NOMO-1 treated with dmso at 0.1 percent for 144 hours (cell line): ENCODE data around the gene KRT5.

Source experiments
- DNase-seq: peaks from one replicate; lab custom pipeline; 2025; ENCODE audit not compliant: unreplicated experiment; lab: John Stamatoyannopoulos, UW

KRT5 gene

DNA sequence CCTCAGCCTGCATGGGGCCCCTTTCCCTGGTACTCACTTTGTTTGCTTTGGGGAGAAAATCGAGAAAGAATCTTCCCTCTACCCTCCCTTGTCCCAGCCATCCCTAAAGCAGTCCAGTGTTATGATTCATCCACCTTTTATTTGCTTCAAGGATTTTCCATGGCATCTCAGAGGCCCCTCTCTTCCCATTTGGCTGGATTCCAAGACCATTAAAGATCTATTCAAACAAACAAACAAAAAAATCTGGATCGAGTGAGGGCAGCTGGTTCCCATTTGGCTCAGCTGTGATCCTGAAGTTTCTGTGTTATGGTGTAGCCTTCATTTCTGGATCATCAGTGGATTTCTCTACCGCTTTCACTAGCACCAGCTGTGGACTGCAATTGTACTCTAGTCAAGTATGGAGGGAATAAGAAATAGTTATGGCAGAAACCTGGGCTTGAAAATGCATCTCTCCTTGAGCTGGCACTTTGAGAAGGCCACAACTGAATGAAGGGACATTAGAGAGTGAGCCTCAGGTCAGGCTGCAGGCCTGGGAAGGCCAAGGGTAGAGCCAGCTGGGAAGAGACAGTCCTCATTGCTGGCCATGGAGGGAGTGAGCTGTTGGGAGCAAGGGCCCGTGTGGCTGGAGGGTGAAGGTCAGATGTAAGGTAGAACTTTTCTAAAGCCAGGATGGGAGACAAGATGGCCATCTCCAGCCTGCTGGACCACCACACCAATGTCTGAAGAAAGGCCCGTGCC, 19.1 kb upstream of the KRT5 start:
- no peak for DNase-seq

DNA sequence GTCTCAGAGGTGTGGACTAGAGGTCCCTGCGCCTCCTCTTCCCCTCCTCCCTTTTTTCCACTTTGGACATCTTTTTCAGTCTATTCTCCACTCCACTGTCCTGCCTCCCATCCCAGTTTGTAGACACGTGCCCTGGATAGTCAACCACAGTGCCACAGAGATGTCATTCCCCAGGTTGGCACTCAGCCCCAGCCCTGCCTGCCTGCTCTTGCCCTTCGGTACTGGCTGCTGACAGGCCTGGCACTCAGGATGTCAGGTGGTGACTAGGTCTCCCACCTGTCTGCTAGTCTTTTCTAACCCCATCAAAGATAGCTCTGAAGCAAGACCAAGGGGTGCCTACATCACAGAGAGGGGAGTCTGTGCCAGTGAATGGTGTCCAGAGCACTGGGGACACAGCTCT, 16.9 kb upstream of the KRT5 start:
- DNase-seq = no peak

DNA sequence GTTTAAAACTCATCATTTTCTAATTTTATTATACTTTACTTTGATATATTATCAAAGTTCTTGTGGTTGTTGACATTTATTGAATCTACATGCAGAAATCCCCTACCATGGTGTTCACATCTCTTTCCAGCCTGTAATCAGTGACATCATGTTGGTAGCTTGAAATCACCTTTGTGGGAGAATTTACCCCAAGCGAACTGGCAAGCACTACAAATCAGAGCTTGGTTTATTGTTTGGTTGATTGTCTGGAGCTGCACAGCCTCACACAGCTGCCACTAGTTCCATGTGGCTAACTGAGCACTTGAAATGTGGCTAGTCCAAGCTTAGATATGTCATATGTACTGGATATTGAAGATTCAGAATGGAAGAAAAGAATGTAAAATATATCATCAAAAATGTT, 15.4 kb upstream of the KRT5 start:
- DNase-seq = no peak

DNA sequence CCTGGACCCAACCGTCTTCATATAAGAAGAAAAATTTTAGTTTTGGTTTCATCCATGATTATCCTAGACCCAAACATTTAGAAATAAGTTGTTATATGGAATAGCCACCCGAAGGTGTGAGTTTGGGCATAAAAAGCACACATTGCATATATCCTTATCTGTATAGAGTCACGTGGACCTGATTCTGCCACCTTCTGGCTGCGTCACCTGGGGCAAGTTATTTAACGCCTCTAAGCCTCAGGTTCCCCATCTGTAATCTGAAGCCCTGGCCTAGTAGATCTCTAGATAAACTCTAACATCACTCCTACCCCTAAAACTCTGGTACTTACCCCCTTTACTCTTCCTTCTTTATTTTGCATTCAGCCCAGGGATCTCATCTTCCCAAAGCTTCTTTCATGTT, 14.3 kb upstream of the KRT5 start:
- no peak for DNase-seq

DNA sequence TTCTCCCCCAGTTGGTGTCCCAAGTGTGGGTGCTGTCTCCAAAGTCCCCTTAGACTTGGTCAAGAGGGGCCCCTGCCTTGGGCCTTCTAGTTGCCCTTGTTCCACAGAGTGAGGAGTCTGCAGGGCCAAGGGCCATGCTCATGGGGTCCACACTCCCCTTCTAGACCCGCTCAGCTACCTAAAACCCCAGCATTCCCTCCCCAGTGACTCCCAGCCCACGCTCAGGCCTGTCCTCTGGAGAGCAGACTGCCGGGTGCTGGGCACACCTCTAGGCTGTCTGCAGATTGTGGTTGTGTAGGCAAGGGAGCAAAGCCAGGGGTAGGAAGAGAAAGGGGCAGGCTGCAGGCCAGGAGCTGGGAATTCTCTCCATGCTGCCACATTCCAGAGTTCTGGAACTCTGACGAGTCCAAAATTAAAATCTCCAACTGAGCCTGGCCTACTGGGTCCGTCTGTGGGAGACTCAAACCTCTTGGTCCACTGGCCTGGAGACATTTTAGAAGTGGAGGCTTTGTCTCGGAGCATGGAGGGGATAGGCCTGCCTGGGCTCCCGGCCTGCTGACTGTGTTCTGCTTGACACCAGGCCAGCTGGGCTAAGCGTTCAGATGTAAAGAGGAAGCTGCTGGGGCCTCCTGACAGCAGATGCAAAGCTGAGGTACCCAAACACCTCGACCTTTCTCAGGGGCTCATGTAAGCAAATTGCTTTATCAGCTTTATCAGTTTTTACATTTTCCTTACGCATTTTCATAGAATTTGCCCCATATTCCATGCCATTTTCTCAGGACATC, 13.7 kb upstream of the KRT5 start:
- DNase-seq = no peak

DNA sequence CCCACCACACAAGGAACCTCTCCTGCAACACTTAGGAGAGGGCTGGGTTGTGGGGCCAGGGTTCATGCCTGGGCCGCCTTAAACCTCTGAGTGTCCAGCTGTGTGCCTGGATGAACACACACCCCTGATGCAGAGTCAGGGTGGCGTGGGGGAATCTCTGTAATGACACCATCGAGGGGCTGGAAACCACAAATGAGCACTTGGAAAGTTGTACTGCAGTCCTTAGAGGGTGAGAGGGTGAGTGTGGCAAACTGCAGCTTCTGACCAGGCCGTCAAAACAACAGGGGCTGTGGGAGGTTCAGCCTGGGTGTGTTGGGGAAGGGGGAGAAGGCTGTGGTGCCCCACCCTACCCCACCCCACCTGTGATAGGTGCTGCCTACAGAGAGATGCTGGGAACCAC, 12.4 kb upstream of the KRT5 start:
- DNase-seq = no peak

DNA sequence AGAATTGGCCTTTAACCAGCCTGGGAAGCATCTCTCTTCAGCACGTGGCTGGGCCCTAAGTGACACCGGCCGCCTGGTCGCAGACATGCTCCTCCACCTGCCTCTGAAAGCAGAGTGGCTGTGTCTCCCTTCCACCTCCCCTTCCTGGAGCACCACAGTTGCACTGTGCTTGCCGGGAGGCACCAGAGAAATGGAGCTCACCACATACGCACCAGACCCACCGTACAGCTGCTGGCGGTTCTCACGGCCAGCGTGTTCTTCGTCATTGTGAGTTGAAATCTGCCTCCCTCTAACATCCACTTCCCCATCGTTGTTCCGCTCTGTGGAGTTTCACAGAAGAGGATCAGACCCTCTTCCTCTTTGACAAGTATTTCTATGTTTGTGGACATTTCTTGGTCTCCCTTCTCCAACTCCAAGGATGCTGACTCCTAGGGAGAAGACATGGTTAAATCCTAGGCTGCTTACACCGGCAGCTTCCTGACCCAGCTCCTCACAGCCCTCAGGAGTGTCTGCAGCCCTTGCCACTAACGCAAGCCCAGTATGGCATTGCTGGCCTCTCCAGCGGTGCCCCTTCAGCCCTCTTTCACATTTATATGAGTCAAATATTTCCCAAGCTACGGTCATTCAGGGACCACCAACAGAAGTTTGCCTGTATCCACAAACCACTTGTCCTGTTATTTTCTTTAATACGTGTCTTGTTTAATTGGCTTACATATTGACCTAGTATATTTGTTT, 11.5 kb upstream of the KRT5 start:
- DNase-seq = peak; percentile 15

DNA sequence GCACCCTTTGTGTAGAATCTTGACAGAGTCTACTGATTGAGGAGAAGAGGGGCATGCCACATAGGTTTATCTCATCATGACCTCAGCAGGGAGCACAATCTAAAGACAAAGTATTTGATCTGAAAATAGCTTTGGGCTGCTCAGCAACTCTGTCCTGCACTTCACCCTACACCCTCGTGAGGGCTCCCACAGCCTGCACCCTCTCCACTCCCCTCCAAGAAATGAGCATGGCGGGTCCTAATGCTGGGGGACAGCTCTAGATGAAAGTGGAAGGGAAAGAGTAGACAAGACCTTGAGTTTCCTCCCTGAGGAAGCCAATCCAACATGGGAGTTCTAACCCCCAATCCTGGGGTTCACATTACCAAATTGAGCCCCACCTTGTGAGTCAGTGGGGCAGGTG, 10.7 kb upstream of the KRT5 start:
- DNase-seq = no peak

DNA sequence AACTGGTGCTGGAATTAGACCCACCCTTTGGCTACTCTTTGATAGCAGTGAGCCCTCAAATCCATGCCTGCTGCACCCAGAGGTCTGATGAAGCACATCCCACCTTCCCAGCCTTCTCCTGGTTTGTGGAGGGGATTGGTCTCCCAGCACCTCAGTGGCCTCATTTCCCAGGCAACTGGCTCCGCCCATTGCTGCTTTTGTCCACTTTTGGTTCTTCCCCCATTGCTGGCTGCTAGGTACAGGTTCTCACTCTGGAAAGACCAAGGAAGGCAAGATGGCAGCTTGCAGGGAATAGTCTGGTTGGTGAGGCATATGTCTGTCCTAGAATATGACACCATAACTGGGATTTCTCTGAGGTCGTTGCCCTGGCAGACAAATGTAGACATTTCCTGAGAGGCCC, 10.2 kb upstream of the KRT5 start:
- DNase-seq = no peak

DNA sequence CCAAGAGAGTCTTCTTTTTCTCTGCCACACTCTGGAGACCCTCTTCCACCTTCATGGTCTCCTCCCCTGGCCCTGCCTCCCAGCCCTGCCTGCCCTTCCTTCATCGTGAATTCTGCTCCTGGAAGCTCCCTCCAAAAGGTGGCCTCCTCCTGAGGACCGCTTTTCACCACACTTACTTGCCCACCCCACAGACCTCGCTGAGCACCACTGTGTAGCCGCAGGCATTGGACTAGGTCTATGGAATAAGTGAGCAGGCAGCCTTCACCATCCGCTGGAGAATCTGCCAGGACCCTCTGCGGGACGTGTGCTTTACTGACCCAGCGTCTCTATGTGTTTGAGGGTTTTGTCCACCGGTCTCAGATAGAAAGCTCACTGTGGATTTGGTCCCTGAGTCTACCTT, 9.7 kb upstream of the KRT5 start:
- DNase-seq = no peak

DNA sequence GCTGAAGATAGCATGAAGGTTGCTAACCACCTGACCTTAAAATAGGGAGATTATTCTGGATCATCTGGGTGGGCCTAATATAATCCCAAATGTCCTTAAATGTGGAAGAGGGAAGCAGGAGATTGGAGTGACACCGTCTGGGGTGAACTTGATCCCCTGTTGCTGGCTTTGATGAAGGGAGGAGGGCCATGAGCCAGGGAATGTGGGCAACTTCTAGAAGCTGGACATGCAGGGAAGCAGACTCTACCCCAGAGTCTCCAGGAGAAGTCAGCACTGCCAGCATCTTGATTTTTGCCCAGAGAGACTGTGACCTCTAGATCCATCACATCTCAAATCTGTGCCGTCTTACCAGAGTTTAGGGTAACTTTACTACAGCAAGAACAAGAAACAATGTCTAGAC, 9.2 kb upstream of the KRT5 start:
- DNase-seq = no peak

DNA sequence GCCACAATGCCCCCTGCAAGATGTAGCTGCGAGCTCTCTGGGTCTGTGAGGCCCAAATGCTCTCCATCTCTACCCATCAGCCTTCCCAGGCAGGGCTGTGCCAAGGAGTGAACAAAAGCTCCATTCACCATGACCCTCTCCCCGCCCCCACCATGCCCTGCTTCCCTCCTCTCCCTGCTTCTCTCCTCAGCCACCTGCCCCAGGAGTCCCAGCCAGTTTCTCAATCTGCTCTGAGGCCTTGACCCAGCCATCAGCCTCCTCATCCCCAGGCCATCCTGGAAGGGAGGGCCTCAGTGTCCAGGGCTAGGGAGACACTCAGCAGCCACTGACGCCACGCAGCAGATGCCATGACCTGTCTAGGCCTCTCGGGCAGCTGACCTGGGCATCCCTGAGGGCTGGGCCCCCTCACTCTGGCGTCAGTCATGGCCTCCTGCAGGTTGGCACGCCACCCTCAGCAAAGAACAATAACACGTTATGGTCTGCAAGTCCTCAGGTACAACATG, 8.5 kb upstream of the KRT5 start:
- no peak for DNase-seq

DNA sequence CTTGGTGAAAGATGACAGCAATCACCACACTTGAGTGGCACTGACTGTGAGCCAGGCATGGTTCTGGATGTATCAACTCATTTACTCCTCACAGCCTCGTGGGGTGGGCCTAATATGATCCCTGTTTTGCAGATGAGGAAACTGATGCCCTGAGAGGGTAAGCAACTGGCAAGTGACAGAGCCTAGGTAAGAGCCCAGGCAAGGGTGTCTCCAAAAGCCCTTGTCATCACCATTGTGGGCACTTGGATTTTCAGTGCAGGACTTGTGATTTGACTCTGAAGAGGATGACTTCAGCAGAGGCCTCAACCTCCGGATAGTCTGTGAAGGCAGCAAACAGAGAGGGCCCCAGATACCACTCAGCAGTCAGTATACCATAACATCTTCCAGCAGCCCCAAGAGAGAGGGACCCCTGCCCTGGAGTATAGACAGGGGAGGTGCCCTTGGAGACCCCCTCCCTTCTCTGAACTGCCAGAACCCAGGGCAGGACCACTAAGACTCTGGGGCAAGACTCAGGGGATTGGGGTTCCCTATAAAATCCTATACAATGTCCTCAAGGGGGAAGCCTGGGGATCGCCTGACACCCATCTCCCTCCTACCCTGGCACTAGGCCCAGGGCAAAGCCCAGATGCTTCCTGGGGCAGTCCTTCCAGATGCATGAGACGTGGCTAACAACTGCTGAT, 7.1 kb upstream of the KRT5 start:
- DNase-seq = no peak

DNA sequence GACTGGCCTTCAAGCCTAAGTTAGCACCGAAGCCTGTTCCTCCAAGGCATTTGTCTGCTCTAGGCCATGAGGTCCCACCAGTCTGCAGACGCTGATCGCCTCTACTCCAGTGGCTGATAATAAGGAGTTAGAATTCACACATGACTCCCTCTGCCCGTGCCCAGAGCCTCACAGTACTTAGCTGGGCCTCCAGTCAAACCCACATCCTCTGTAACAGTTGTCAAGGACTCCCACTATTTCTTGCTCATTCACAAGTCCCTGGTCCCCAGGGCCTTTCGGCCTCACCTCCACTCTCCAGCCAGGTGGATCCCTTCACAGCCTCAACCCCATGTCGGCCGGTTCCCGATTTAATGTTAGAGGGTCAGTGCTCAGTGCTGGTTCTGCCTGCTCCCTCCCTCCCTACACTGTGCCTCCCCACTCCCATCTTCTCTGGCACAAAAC, 6.3 kb upstream of the KRT5 start:
- DNase-seq = no peak

DNA sequence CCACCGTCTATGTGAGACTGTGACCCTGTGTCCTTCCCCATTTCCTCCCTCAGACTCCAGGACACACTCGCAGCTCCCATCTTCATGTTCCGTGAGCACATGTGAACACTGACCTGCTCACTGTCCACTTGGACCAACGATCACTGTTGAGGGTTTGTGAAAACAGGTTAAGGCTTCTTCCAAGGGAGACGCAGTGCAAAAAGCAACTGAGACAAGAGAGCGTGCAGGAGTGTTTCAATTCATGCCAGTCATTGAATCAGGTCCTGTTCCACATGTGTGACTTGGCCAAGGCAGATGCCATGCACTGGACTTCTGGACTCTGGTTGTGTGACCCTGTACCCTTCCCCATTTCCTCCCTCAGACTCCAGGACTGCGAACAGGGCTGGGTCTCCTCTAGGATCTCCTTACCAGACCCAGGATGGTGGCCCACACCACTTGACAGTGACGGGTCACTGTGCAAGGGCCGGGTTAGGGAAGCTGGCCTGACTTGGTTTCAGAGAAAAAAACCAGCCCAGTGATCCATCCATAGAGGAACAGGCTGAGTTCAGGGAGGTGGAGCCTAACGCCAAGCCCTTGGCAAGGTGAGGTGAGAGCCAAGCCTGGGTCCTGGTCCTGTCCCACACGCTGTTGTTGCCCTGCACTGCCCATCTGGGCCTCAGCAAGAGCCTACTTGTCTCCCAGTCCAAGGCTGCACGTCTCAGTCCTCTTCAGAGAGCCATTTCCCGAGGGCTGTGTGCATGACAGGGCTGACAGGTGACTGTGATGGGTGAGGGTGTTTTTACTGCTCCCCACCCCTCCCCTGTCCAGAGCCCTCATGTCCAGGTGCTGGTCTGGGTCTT, 5.7 kb upstream of the KRT5 start:
- no peak for DNase-seq

DNA sequence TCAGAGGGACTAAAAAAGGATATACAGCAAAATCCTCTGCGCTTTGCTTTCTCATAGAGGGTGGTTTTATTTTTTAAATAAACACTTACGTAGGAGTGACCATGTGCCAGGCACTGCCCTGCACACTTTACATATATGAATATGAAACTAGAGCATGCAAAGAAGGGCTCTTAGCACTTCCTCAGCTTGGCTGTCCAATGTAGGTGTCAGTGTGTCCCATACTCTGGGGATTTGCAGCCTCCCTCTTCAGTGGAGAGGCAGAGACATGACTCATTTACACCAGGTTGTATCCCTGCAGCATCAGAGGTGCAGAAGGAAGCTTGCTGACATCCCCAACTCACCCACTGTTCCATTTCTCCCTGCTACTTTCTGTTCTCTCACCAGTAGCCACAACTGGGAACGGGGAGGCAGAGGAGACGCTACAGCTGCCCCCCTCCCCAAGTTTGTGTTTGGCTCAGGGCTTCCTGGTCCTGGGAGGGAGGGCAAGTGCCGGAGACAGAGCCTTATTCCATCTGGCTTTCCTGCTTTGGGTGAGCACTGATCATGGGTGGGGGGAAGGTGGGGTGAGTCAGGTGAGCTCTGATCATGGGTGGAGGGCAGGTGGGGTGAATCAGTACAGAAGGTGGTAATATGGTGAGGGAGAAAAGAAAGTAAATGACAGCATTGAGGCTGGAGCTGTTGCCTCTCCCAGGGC, 4.9 kb upstream of the KRT5 start:
- DNase-seq = no peak

DNA sequence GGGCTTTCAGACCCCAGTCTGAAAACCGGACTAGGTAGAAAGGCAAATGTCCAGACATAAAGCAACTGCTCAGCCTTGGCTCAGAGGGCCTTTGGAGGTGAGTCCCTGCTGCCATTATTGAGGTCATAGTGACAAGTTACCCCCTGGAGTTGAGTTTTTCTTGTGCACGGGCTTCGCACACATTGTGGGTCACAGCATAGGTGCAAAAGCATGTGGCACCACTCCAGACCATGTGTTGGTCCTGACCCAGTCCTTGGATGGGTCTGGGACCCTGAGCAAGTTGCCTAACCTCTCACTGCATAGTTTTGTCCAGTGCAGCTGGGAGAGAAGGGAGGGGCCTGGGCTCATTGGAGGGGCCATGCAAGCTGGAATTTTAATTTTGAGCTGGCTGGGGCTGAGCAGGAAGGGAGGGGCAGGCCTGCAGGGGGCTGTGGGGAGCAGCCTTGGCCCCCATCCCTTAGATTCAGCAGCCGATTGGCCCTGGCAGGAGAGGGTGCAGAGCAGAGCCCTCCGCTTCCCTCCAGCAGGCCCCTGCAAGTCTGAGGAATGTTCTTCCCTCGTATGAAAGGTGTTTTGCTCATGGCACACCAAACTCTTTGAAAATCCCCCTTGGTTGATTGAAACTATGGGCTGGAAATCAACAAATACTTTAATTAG, 4.2 kb upstream of the KRT5 start:
- no peak for DNase-seq

DNA sequence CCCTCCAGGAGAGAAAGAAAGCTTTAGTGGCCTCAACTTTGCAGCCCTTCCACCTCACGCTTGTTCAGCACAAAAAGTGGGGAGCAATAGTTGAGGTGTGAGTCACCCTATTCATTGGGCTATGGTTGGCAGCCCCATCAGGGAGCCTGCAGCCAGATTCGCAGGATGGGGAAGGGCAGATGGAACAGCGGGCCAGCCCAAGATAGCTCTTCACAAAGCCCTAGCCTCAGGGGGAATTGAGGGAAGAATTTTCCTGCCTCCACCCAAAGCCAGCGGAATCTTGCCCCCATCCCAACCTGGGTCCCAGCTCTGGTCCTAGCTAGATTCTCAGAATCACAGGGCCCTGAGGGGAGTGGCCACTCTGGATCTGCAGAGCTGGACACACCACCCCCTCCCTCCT, 3.6 kb upstream of the KRT5 start:
- DNase-seq = no peak

DNA sequence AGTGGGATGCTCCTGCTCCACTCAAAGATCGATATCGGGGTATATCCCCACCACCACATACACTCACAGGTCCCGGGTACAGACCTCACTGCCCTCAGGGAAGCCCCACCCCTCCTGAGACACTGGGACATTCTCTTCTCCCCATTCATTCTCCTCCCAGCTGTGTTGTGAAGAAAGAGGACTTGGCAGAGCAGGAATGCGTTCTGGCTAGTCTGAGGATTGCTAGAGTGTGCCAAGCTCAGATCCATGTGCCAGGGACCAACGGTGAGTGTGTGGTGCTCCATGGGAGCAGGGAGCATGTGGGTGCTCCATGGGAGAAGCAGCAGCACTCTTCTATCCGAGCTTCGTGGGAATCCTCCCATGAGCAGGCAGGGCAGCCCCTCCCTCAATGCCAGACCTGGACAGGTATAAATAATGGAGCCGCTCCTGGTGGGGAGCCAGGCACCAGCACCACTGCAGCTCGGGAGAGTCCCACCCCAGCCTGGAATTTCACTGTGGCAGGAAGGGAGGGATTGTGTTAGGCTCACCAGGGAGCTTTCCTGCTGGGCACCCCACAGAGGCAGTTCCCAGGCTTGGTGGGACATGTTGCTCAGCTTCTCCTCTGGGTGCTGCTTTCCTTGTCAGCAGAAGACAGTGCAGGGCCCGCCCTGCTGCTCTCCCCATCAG, 2.3 kb upstream of the KRT5 start:
- DNase-seq = no peak
